ENCODE data around the gene IRF2BP2. TPM values are rescaled to one million over a fixed set of nuclear protein-coding genes. Genes with fewer than 3 reads are reported as not detected.

Gene IRF2BP2
- total and polyA plus RNA-seq, 3 donors from 2014 or later = 82.0 to 100 (median 96.6) TPM

- TF ChIP-seq CTCF (IDR thresholded peaks at IDR 0.05) (no peak), POLR2A (IDR thresholded peaks at IDR 0.05) (no peak)
- H3K9me3 ChIP-seq = no peaks in the 10 kb centered on the region
- H3K27ac ChIP-seq = no peak overlapping the region
- intact Hi-C loops (cut with DNase I; ENCODE audit: low total_unique reads) = no loop called here
- no peaks in the 10 kb centered on the region for H3K27me3 ChIP-seq
- DNase-seq = no peak
- WGBS, 2 donors = 90 to 98% methylated on average over 6 of the region's 6 CpGs
- H3K36me3 ChIP-seq (ENCODE audit: low read depth, missing control alignments) = no peaks in the 10 kb centered on the region
- peaks cover 9% of the 10 kb centered on the region for H3K4me1 ChIP-seq
- no peak overlapping the region for H3K4me3 ChIP-seq
Observed at GRCh38 chr1:234559152-234559901, 50.7 kb downstream of the IRF2BP2 start.

GRCh38 chr1:234558330-234558836 lies 51.6 kb downstream of the IRF2BP2 start:
- H3K27me3 ChIP-seq = no peaks in the 10 kb centered on the region
- H3K36me3 ChIP-seq (ENCODE audit: low read depth, missing control alignments) = no peaks in the 10 kb centered on the region
- WGBS, 2 donors = 71 to 91% methylated on average over 10 of the region's 10 CpGs
- no peak overlapping the region for H3K27ac ChIP-seq
- H3K4me1 ChIP-seq = peaks cover 15% of the 10 kb centered on the region
- H3K4me3 ChIP-seq = no peak overlapping the region
- TF ChIP-seq POLR2A (IDR thresholded peaks at IDR 0.05) = no peak
- TF ChIP-seq CTCF (IDR thresholded peaks at IDR 0.05) = no peak
- intact Hi-C loops (cut with DNase I; ENCODE audit: low total_unique reads) = no loop called here
- H3K9me3 ChIP-seq = no peaks in the 10 kb centered on the region
- DNase-seq = no peak

- TF ChIP-seq POLR2A (IDR thresholded peaks at IDR 0.05) = no peak
- no peak for TF ChIP-seq CTCF (IDR thresholded peaks at IDR 0.05)
- Histone ChIP-seq H3K4me3 (no peak overlapping the region), H3K36me3 (ENCODE audit: low read depth, missing control alignments) (no peaks in the 10 kb centered on the region), H3K27me3 (no peaks in the 10 kb centered on the region), H3K4me1 (peaks cover 9% of the 10 kb centered on the region), H3K9me3 (no peaks in the 10 kb centered on the region), H3K27ac (no peak overlapping the region)
- intact Hi-C loops (cut with DNase I; ENCODE audit: low total_unique reads) = no loop called here
- WGBS, 2 donors = 93 to 98% methylated on average over 4 of the region's 4 CpGs
- no peak for DNase-seq
Observed at GRCh38 chr1:234556245-234556943, 53.6 kb downstream of the IRF2BP2 start.

- intact Hi-C loops (cut with DNase I; ENCODE audit: low total_unique reads) = no loop called here
- no peak overlapping the region for H3K4me3 ChIP-seq
- no peaks in the 10 kb centered on the region for H3K36me3 ChIP-seq (ENCODE audit: low read depth, missing control alignments)
- no peaks in the 10 kb centered on the region for H3K27me3 ChIP-seq
- 94 to 97% methylated on average over 10 of the region's 10 CpGs for WGBS, 2 donors
- no peak for DNase-seq
- H3K27ac ChIP-seq = no peak overlapping the region
- peaks cover 9% of the 10 kb centered on the region for H3K4me1 ChIP-seq
- H3K9me3 ChIP-seq = no peaks in the 10 kb centered on the region
- TF ChIP-seq POLR2A (IDR thresholded peaks at IDR 0.05) (no peak), CTCF (IDR thresholded peaks at IDR 0.05) (no peak)
Observed at GRCh38 chr1:234555390-234556024, 54.5 kb downstream of the IRF2BP2 start.

All from testis (tissue), 3 donors.